ENCODE data around the gene PBX1.

The PBX1 gene

GRCh38 chr1:164863056-164863455, 304.1 kb downstream of the PBX1 start:
- no peak overlapping the region for H3K4me3 ChIP-seq (ENCODE audit: low read depth, low read length)
- no peaks in the 10 kb centered on the region for H3K9me3 ChIP-seq (ENCODE audit: control insufficient read depth, insufficient read depth, low read depth, low read length)
- no peaks in the 10 kb centered on the region for H3K4me1 ChIP-seq (ENCODE audit: control insufficient read depth, insufficient read depth, low read length)
- ChIA-PET POLR2A (no interaction called here), CTCF (no interaction called here)
- H3K27ac ChIP-seq (ENCODE audit: extremely low read depth, low read depth, low read length) = no peak overlapping the region
- TF ChIP-seq HOXA7 (CRISPR knock-in tag; IDR thresholded peaks at IDR 0.05; ENCODE audit: borderline replicate concordance) (no peak), SP3 (tag by site-specific recombination; IDR thresholded peaks at IDR 0.05) (no peak), ZNF23 (tag by site-specific recombination; IDR thresholded peaks at IDR 0.05; ENCODE audit: borderline replicate concordance) (no peak), MYNN (tag by site-specific recombination; IDR thresholded peaks at IDR 0.05; ENCODE audit: borderline replicate concordance) (no peak), ZNF843 (tag by site-specific recombination; IDR thresholded peaks at IDR 0.05) (no peak)
- TF ChIP-seq, protein P1, sequence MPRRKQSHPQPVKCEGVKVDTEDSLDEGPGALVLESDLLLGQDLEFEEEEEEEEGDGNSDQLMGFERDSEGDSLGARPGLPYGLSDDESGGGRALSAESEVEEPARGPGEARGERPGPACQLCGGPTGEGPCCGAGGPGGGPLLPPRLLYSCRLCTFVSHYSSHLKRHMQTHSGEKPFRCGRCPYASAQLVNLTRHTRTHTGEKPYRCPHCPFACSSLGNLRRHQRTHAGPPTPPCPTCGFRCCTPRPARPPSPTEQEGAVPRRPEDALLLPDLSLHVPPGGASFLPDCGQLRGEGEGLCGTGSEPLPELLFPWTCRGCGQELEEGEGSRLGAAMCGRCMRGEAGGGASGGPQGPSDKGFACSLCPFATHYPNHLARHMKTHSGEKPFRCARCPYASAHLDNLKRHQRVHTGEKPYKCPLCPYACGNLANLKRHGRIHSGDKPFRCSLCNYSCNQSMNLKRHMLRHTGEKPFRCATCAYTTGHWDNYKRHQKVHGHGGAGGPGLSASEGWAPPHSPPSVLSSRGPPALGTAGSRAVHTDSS (tag by site-specific recombination; IDR thresholded peaks at IDR 0.05) = no peak
- no peaks in the 10 kb centered on the region for H3K36me3 ChIP-seq (ENCODE audit: control insufficient read depth in 2 of 2, insufficient read depth in 1 of 2, low read length in 2 of 2)

DNA sequence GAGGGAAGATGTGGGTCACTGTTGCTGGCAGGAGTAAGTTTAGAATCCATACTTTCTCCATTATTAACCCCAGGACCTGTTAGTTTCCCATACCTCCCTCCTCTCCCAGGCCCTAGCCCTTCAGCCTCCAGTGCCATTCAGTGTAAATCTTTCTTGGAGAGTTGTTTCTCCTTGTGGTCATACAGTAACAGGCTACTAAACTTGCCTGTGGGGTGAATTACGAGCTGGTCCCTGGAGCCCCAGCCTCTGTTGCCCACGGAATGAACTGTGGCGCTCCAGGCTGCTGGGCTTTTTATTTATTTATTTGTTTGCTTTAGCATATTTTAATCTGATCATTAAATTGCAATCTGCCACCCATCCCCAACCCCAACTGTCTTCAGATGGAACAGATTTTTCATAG, 305.2 kb downstream of the PBX1 start:
- no peaks in the 10 kb centered on the region for H3K4me1 ChIP-seq (ENCODE audit: control insufficient read depth, insufficient read depth, low read length)
- H3K27ac ChIP-seq (ENCODE audit: extremely low read depth, low read depth, low read length) = no peak overlapping the region
- H3K36me3 ChIP-seq (ENCODE audit: control insufficient read depth in 2 of 2, insufficient read depth in 1 of 2, low read length in 2 of 2) = no peaks in the 10 kb centered on the region
- no peak for TF ChIP-seq ZNF654 (tag by site-specific recombination; IDR thresholded peaks at IDR 0.05; ENCODE audit: low read depth)
- TF ChIP-seq ZNF16 (tag by site-specific recombination; IDR thresholded peaks at IDR 0.05; ENCODE audit: low read depth) = no peak
- TF ChIP-seq ZNF621 (tag by site-specific recombination; IDR thresholded peaks at IDR 0.05) = no peak
- no peak for TF ChIP-seq PRDM2 (tag by site-specific recombination; IDR thresholded peaks at IDR 0.05; ENCODE audit: borderline replicate concordance)
- TF ChIP-seq OVOL3 (tag by site-specific recombination; IDR thresholded peaks at IDR 0.05) = no peak
- TF ChIP-seq ZNF433 (tag by site-specific recombination; IDR thresholded peaks at IDR 0.05; ENCODE audit: low read depth) = no peak
- no peak for TF ChIP-seq ZXDB (tag by site-specific recombination; IDR thresholded peaks at IDR 0.05)
- no peak for TF ChIP-seq ZNF560 (tag by site-specific recombination; IDR thresholded peaks at IDR 0.05; ENCODE audit: borderline replicate concordance)
- no peak for TF ChIP-seq ZNF830 (tag by site-specific recombination; IDR thresholded peaks at IDR 0.05; ENCODE audit: low read depth)
- no peak for TF ChIP-seq ZFP69B (tag by site-specific recombination; IDR thresholded peaks at IDR 0.05)
- no peak for TF ChIP-seq SETDB1 (IDR thresholded peaks at IDR 0.05; ENCODE audit: insufficient read length, low read length)
- no peak for TF ChIP-seq ZBTB1 (tag by site-specific recombination; IDR thresholded peaks at IDR 0.05)
- no peak for TF ChIP-seq ZBTB21 (tag by site-specific recombination; IDR thresholded peaks at IDR 0.05)
- POLR2A ChIA-PET = no interaction called here
- CTCF ChIA-PET = no interaction called here
- H3K4me3 ChIP-seq (ENCODE audit: low read depth, low read length) = no peak overlapping the region
- no peaks in the 10 kb centered on the region for H3K9me3 ChIP-seq (ENCODE audit: control insufficient read depth, insufficient read depth, low read depth, low read length)
